HepG2 (cell line): ENCODE data around the gene MADD. TPM values are rescaled to one million over a fixed set of nuclear protein-coding genes. Genes with fewer than 3 reads are reported as not detected.

Source experiments
- ATAC-seq: fragments of 200-7000 bp; cut with Tn5 transposase; 3 replicates; pipeline ENCODE4 v1.9.1; 2020; ENCODE audit warnings: mild to moderate bottlenecking, moderate library complexity
- BruUV-seq: library from RNA; stranded (reverse); fragments of 400-500 nt; replicated peaks from 2 replicates; lab custom pipeline; 2021; lab: Mats Ljungman, UMichigan
- CTCF ChIA-PET: fragments of 300-600 bp; formaldehyde crosslinking; extraction: SDS; loops from one replicate; lab custom pipeline; 2021; ENCODE audit warnings: low total read pairs, inconsistent platforms, low intra/inter-chr PET ratio; lab: Yijun Ruan, JAX
- POLR2A ChIA-PET: fragments of 350-600 bp; sonication (Branson Sonifier 250); formaldehyde crosslinking; loops from one replicate; lab custom pipeline; 2020; ENCODE audit warnings: antibody characterized with exemption, inconsistent platforms; lab: Yijun Ruan, JAX
- DNase-seq: peaks from one replicate; pipeline ENCODE4 v3.0.0-alpha.2; 2015; ENCODE audit warnings: low spot score
- FAIRE-seq: peaks from 3 replicates; lab custom pipeline; 2011; peaks lifted over from hg19 to GRCh38; lab: Jason Lieb, UNC
- H2AFZ ChIP-seq: one replicate; pipeline ENCODE4 v1.6.1; 2011; ENCODE audit warnings: low read length, inconsistent platforms
- H3K27ac ChIP-seq: fragments of 300-600 bp; 3 replicates; pipeline ENCODE4 v1.8.0; 2011; ENCODE audit warnings: mixed run types, mild to moderate bottlenecking, mixed read lengths, low read length, inconsistent platforms; ENCODE audit not compliant: insufficient read depth; ENCODE audit errors: extremely low read length
- H3K27me3 ChIP-seq, 2 experiments: fragments of 200-600 bp in 1 of 2; 2 replicates in 1 of 2; 3 replicates in 1 of 2; pipeline versions ENCODE4 v1.6.0 to v1.8.0; 2011; ENCODE audit warnings: low read length in 2 of 2, mild to moderate bottlenecking in 2 of 2, moderate library complexity in 2 of 2, inconsistent platforms in 1 of 2; ENCODE audit not compliant: insufficient read depth in 2 of 2, control insufficient read depth in 1 of 2
- H3K36me3 ChIP-seq, 2 experiments: fragments of 200-600 bp in 1 of 2; replicated peaks in 1 of 2; 2 replicates in 1 of 2; 3 replicates in 1 of 2; pipeline versions ENCODE4 v1.5.1 to v1.8.0; 2011; ENCODE audit warnings: low read length in 2 of 2, inconsistent platforms in 1 of 2; ENCODE audit not compliant: insufficient read depth in 2 of 2, control insufficient read depth in 1 of 2
- H3K4me1 ChIP-seq: 2 replicates; pipeline ENCODE4 v1.5.1; 2012; ENCODE audit warnings: low read length, inconsistent platforms; ENCODE audit not compliant: insufficient read depth
- H3K4me2 ChIP-seq: 2 replicates; pipeline ENCODE4 v1.6.0; 2011; ENCODE audit warnings: low read depth, low read length, inconsistent platforms
- H3K4me3 ChIP-seq, 3 experiments: fragments of 200-600 bp in 1 of 3; sonication (generic), shearing (Covaris generic) in 1 of 3; replicated peaks in 1 of 3; 2 replicates each; pipeline ENCODE4 v1.5.1; 2011 to 2016; ENCODE audit warnings: low read length in 3 of 3, inconsistent platforms in 2 of 3, low read depth in 2 of 3, mild to moderate bottlenecking in 2 of 3, control low read depth in 1 of 3, mixed read lengths in 1 of 3; ENCODE audit not compliant: insufficient read depth in 1 of 3
- H3K79me2 ChIP-seq: one replicate; pipeline ENCODE4 v1.6.1; 2011; ENCODE audit warnings: low read length, inconsistent platforms; ENCODE audit not compliant: insufficient read depth
- H3K9ac ChIP-seq: 2 replicates; pipeline ENCODE4 v1.6.0; 2011; ENCODE audit warnings: mild to moderate bottlenecking, low read depth, low read length, inconsistent platforms; ENCODE audit not compliant: insufficient read depth
- H3K9me3 ChIP-seq: 2 replicates; pipeline ENCODE4 v1.5.1; 2012; ENCODE audit warnings: mild to moderate bottlenecking, low read length
- H4K20me1 ChIP-seq: 2 replicates; pipeline ENCODE4 v1.6.0; 2011; ENCODE audit warnings: inconsistent platforms, mild to moderate bottlenecking, low read length, moderate library complexity; ENCODE audit not compliant: insufficient read depth
- NFKB2 ChIP-seq: sonication (generic); formaldehyde crosslinking; IDR thresholded peaks from 2 replicates; pipeline ENCODE4 v1.4.0; 2020; ENCODE audit warnings: missing genetic modification reagents, borderline replicate concordance
- ZFP36 ChIP-seq: fragments of 150-350 bp; IDR thresholded peaks from 2 replicates; pipeline ENCODE4 v1.6.1; 2018; ENCODE audit warnings: borderline replicate concordance, low read length, low read depth; ENCODE audit not compliant: partially characterized antibody
- WGBS: methylation state at CpG from one replicate; pipeline ENCODE4 v1.1.6; 2017; ENCODE audit warnings: low lambda C conversion rate; 5-methylcytosine and 5-hydroxymethylcytosine counted together
- in situ Hi-C: cut with HindIII; loops from 2 replicates; pipeline ENCODE4 v1.10.0; 2017; ENCODE audit warnings: low pct_unique_long_range_greater_than_20kb; ENCODE audit not compliant: extremely low pct_ligation_motif_present
- intact Hi-C: fragments of 100-400 bp; cut with micrococcal nuclease; formaldehyde crosslinking; loops from one replicate; pipeline ENCODE4 v1.10.0; 2022; ENCODE audit not compliant: unreplicated experiment
- polyA plus RNA-seq, 8 experiments: library from polyadenylated mRNA; depleted of rRNA in 3 of 8; stranded (reverse) in 7 of 8; unstranded in 1 of 8; fragments of >200 nt; fragmentation: Illumina TruSeq in 4 of 8; extraction: Trizol in 4 of 8; gene quantifications; 2 replicates each; pipeline versions ENCODE4 v1.2.1 to v1.2.3, GENCODE V29; 2011 to 2016; ENCODE audit warnings: low read depth in 4 of 8, missing spikeins in 1 of 8, mixed read lengths in 1 of 8; ENCODE audit not compliant: insufficient read depth in 1 of 8
- total RNA-seq, 5 experiments: library from RNA; depleted of rRNA; stranded (reverse); fragments of >200 nt; fragmentation: Illumina TruSeq; extraction: Trizol; gene quantifications; 2 replicates each; pipeline ENCODE4 v1.2.3, GENCODE V29; 2016; ENCODE audit warnings: low read depth in 1 of 5
- TF ChIP-seq, protein P1 (sequence below): sonication (generic); formaldehyde crosslinking; conservative IDR thresholded peaks from 2 replicates; pipeline ENCODE4 v1.4.0; 2020; ENCODE audit warnings: missing genetic modification reagents
- TF ChIP-seq, protein P2 (sequence below): IDR thresholded peaks from 2 replicates; pipeline ENCODE4 v1.6.1; 2016
- TF ChIP-seq, protein P3 (sequence below): sonication (generic); formaldehyde crosslinking; IDR thresholded peaks from 2 replicates; pipeline ENCODE4 v1.5.0; 2020; ENCODE audit warnings: mild to moderate bottlenecking, missing genetic modification reagents
- TF ChIP-seq, protein P4 (sequence below): fragments of 450-650 bp; IDR thresholded peaks from 2 replicates; pipeline ENCODE4 v1.6.1; 2016

The MADD gene
- total and polyA plus RNA-seq, 2 of the 13 experiments (the other 11 are each of a cell fraction or from before 2014, with no cell fraction given) = 18.0 to 29.2 TPM

DNA sequence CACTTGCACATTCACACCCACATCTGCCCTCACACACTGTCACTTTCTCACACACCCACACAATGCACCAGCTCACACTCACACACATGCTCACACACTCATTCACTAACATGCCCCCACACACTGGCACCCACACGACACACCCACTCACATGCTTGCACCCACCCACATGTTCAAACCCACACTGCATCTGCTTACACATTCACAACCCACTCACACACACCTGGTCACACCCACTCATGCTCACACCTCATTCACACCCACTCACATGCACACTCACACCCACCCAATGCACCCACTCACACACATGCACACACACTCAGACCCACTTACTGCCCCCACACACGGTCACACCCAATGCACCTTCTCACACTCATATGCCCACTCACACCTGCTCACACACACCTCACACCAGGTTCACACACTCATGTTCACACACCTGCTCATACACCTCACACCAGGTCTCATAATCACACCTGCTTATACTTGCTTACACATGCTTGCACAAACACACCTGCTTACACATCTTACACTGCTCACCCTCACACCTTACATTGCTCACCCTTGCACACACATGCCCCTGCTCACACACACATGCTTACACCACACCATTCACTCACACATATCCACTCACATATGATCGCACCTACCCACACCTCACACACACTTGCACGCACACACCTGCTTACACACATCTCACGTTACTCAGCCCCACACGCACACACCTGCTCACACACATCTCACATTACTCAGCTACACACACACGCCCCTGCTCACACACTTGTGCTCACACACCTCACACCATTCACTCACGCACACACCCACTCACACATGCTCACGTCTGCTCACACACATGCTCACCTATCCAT, 86.4 kb downstream of the MADD start (continued):
- TF ChIP-seq, protein P1, sequence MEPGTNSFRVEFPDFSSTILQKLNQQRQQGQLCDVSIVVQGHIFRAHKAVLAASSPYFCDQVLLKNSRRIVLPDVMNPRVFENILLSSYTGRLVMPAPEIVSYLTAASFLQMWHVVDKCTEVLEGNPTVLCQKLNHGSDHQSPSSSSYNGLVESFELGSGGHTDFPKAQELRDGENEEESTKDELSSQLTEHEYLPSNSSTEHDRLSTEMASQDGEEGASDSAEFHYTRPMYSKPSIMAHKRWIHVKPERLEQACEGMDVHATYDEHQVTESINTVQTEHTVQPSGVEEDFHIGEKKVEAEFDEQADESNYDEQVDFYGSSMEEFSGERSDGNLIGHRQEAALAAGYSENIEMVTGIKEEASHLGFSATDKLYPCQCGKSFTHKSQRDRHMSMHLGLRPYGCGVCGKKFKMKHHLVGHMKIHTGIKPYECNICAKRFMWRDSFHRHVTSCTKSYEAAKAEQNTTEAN (CRISPR knock-in tag) = peak; percentile 84
- TF ChIP-seq, protein P2, sequence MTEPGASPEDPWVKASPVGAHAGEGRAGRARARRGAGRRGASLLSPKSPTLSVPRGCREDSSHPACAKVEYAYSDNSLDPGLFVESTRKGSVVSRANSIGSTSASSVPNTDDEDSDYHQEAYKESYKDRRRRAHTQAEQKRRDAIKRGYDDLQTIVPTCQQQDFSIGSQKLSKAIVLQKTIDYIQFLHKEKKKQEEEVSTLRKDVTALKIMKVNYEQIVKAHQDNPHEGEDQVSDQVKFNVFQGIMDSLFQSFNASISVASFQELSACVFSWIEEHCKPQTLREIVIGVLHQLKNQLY (CRISPR knock-in tag) = no peak
- TF ChIP-seq, protein P3, sequence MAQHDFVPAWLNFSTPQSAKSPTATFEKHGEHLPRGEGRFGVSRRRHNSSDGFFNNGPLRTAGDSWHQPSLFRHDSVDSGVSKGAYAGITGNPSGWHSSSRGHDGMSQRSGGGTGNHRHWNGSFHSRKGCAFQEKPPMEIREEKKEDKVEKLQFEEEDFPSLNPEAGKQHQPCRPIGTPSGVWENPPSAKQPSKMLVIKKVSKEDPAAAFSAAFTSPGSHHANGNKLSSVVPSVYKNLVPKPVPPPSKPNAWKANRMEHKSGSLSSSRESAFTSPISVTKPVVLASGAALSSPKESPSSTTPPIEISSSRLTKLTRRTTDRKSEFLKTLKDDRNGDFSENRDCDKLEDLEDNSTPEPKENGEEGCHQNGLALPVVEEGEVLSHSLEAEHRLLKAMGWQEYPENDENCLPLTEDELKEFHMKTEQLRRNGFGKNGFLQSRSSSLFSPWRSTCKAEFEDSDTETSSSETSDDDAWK (CRISPR knock-in tag) = no peak
- no peak for TF ChIP-seq NFKB2 (CRISPR knock-in tag)
- TF ChIP-seq, all 625 proteins: peak for 3

DNA sequence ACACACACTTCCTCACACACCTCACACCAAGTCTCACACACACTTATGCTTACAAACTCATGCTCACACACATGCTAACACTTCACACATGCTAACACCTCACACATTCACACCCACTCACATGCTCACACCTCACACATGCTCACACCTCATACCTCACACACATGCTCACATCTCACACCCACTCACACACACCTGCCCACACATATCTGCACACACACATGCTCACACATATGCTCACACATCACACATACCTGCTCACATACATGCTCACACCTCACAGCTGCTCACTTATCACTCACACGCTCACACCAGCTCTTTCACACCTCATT, 87.0 kb downstream of the MADD start:
- Histone ChIP-seq H2AFZ (no peak overlapping the region), H3K4me1 (peaks cover 64% of the 10 kb centered on the region), H3K36me3 (no peaks in the 10 kb centered on the region), H3K27ac (no peak overlapping the region), H3K4me3 (no peak overlapping the region), H3K27me3 (peaks cover 1 to 22% of the 10 kb centered on the region in 2 experiments; a peak in 2 of 5 replicates), H3K4me2 (no peak overlapping the region), H3K9ac (no peak overlapping the region), H4K20me1 (no peaks in the 10 kb centered on the region), H3K79me2 (no peaks in the 10 kb centered on the region), H3K9me3 (no peaks in the 10 kb centered on the region)
- WGBS = 55% methylated on average over 1 of the region's 1 CpG
- no peak for ATAC-seq
- no peak for FAIRE-seq
- BruUV-seq = no TSS peak
- TF ChIP-seq ZFP36 = no peak
- TF ChIP-seq, protein P4, sequence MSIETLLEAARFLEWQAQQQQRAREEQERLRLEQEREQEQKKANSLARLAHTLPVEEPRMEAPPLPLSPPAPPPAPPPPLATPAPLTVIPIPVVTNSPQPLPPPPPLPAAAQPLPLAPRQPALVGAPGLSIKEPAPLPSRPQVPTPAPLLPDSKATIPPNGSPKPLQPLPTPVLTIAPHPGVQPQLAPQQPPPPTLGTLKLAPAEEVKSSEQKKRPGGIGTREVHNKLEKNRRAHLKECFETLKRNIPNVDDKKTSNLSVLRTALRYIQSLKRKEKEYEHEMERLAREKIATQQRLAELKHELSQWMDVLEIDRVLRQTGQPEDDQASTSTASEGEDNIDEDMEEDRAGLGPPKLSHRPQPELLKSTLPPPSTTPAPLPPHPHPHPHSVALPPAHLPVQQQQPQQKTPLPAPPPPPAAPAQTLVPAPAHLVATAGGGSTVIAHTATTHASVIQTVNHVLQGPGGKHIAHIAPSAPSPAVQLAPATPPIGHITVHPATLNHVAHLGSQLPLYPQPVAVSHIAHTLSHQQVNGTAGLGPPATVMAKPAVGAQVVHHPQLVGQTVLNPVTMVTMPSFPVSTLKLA = peak; percentile 67
- ChIA-PET POLR2A (no interaction called here), CTCF (no interaction called here)
- in situ Hi-C loops (no loop called here), intact Hi-C loops (loop anchor here (5.0 kb wide), 1 partner anchor 255 kb away; no protein-coding TSS in a partner anchor)
- no peak for DNase-seq
